Astrocyte (in vitro differentiated cells and primary cell): ENCODE results near the gene PACS2. TPM values are rescaled to one million over a fixed set of nuclear protein-coding genes. Genes with fewer than 3 reads are reported as not detected.

ENCODE experiments used
- DNase-seq: peaks from one replicate; pipeline ENCODE4 v3.0.0-alpha.2; 2010; ENCODE audit warnings: low read depth
- FAIRE-seq: peaks from 2 replicates; lab custom pipeline; 2011; peaks lifted over from hg19 to GRCh38; lab: Jason Lieb, UNC
- H2AFZ ChIP-seq: 2 replicates; pipeline ENCODE4 v1.6.0; 2012; ENCODE audit warnings: low read depth, low read length, inconsistent platforms
- H3K27ac ChIP-seq: 2 replicates; pipeline ENCODE4 v1.5.1; 2011; ENCODE audit warnings: low read depth, low read length, inconsistent platforms
- H3K27me3 ChIP-seq: 2 replicates; pipeline ENCODE4 v1.6.0; 2011; ENCODE audit warnings: low read length, inconsistent platforms; ENCODE audit not compliant: insufficient read depth
- H3K36me3 ChIP-seq: 2 replicates; pipeline ENCODE4 v1.5.1; 2011; ENCODE audit warnings: low read length, inconsistent platforms; ENCODE audit not compliant: insufficient read depth
- H3K4me1 ChIP-seq: 2 replicates; pipeline ENCODE4 v1.5.1; 2011; ENCODE audit warnings: low read length, inconsistent platforms; ENCODE audit not compliant: insufficient read depth
- H3K4me2 ChIP-seq: 2 replicates; pipeline ENCODE4 v1.6.0; 2012; ENCODE audit warnings: low read length, inconsistent platforms
- H3K4me3 ChIP-seq: 2 replicates; pipeline ENCODE4 v1.5.1; 2011; ENCODE audit warnings: low read depth, mild to moderate bottlenecking, low read length, inconsistent platforms; ENCODE audit not compliant: insufficient read depth
- H3K79me2 ChIP-seq: 2 replicates; pipeline ENCODE4 v1.6.0; 2012; ENCODE audit warnings: mild to moderate bottlenecking, low read length, inconsistent platforms; ENCODE audit not compliant: insufficient read depth
- H3K9ac ChIP-seq: 2 replicates; pipeline ENCODE4 v1.6.0; 2012; ENCODE audit warnings: mild to moderate bottlenecking, low read length, inconsistent platforms
- H3K9me3 ChIP-seq: 2 replicates; pipeline ENCODE4 v1.5.1; 2012; ENCODE audit warnings: low read depth, mild to moderate bottlenecking, low read length, inconsistent platforms; ENCODE audit not compliant: insufficient read depth
- H4K20me1 ChIP-seq: 2 replicates; pipeline ENCODE4 v1.6.0; 2012; ENCODE audit warnings: low read length, inconsistent platforms; ENCODE audit not compliant: insufficient read depth
- H3K27ac Mint-ChIP-seq: one replicate; pipeline ENCODE4 v1.8.0; 2021; ENCODE audit warnings: mild to moderate bottlenecking, mixed read lengths; ENCODE audit not compliant: unreplicated experiment
- H3K27me3 Mint-ChIP-seq: one replicate; pipeline ENCODE4 v1.8.0; 2021; ENCODE audit warnings: low read depth, mixed read lengths; ENCODE audit not compliant: unreplicated experiment
- H3K36me3 Mint-ChIP-seq: one replicate; pipeline ENCODE4 v1.8.0; 2021; ENCODE audit warnings: low read depth, mixed read lengths; ENCODE audit not compliant: unreplicated experiment
- H3K4me1 Mint-ChIP-seq: one replicate; pipeline ENCODE4 v1.8.0; 2021; ENCODE audit warnings: low read depth, mixed read lengths; ENCODE audit not compliant: unreplicated experiment
- H3K4me3 Mint-ChIP-seq: one replicate; pipeline ENCODE4 v1.8.0; 2021; ENCODE audit warnings: mild to moderate bottlenecking, moderate library complexity, mixed read lengths; ENCODE audit not compliant: unreplicated experiment
- H3K9me3 Mint-ChIP-seq: one replicate; pipeline ENCODE4 v1.8.0; 2021; ENCODE audit warnings: mild to moderate bottlenecking, mixed read lengths; ENCODE audit not compliant: unreplicated experiment
- CTCF ChIP-seq: IDR thresholded peaks from 2 replicates; pipeline ENCODE4 v1.5.1; 2011; ENCODE audit warnings: low read depth, mild to moderate bottlenecking, inconsistent platforms, low read length, moderate library complexity; ENCODE audit not compliant: insufficient read depth
- EZH2 ChIP-seq: IDR thresholded peaks from 2 replicates; pipeline ENCODE4 v1.6.1; 2012; ENCODE audit warnings: mild to moderate bottlenecking, low read length, inconsistent platforms; ENCODE audit not compliant: insufficient read depth
- total RNA-seq: library from RNA; stranded (reverse); gene quantifications from 2 replicates; pipeline ENCODE4 v1.2.1, GENCODE V29; 2021

Gene PACS2
- total RNA-seq, 1 donor from 2014 or later = 51.0 TPM

GRCh38 chr14:105332350-105332874 lies 17.9 kb downstream of the PACS2 start:
- no peaks in the 10 kb centered on the region for H3K27me3 Mint-ChIP-seq
- no peak for TF ChIP-seq CTCF
- no peak for TF ChIP-seq EZH2
- peaks cover 2% of the 10 kb centered on the region for H3K4me1 Mint-ChIP-seq
- Histone ChIP-seq H3K36me3 (no peaks in the 10 kb centered on the region), H3K27ac (no peak overlapping the region), H4K20me1 (peaks cover 91% of the 10 kb centered on the region), H3K9ac (no peak overlapping the region), H3K4me2 (no peak overlapping the region), H3K4me3 (no peak overlapping the region), H3K27me3 (no peaks in the 10 kb centered on the region), H3K79me2 (peaks cover 87% of the 10 kb centered on the region), H3K4me1 (peaks cover 6% of the 10 kb centered on the region), H3K9me3 (no peaks in the 10 kb centered on the region), H2AFZ (no peak overlapping the region)
- DNase-seq (no peak), FAIRE-seq (no peak)
- no peak overlapping the region for H3K27ac Mint-ChIP-seq
- no peak overlapping the region for H3K4me3 Mint-ChIP-seq
- H3K9me3 Mint-ChIP-seq = no peaks in the 10 kb centered on the region
- no peaks in the 10 kb centered on the region for H3K36me3 Mint-ChIP-seq

- H3K4me1 ChIP-seq = peaks cover 6% of the 10 kb centered on the region
- Mint-ChIP-seq H3K27me3 (no peaks in the 10 kb centered on the region), H3K27ac (no peak overlapping the region), H3K36me3 (no peaks in the 10 kb centered on the region), H3K4me3 (no peak overlapping the region), H3K4me1 (peaks cover 2% of the 10 kb centered on the region), H3K9me3 (no peaks in the 10 kb centered on the region)
- DNase-seq (no peak), FAIRE-seq (no peak)
- peaks cover 92% of the 10 kb centered on the region for H4K20me1 ChIP-seq
- H2AFZ ChIP-seq = no peak overlapping the region
- no peak overlapping the region for H3K4me2 ChIP-seq
- TF ChIP-seq CTCF = no peak
- TF ChIP-seq EZH2 = no peak
- peaks cover 85% of the 10 kb centered on the region for H3K79me2 ChIP-seq
- H3K9me3 ChIP-seq = no peaks in the 10 kb centered on the region
- H3K36me3 ChIP-seq = no peaks in the 10 kb centered on the region
- no peak overlapping the region for H3K9ac ChIP-seq
- H3K4me3 ChIP-seq = no peak overlapping the region
- H3K27ac ChIP-seq = no peak overlapping the region
- no peaks in the 10 kb centered on the region for H3K27me3 ChIP-seq
These were observed 18.5 kb downstream of the PACS2 start for GRCh38 chr14:105333020-105333490.

DNA sequence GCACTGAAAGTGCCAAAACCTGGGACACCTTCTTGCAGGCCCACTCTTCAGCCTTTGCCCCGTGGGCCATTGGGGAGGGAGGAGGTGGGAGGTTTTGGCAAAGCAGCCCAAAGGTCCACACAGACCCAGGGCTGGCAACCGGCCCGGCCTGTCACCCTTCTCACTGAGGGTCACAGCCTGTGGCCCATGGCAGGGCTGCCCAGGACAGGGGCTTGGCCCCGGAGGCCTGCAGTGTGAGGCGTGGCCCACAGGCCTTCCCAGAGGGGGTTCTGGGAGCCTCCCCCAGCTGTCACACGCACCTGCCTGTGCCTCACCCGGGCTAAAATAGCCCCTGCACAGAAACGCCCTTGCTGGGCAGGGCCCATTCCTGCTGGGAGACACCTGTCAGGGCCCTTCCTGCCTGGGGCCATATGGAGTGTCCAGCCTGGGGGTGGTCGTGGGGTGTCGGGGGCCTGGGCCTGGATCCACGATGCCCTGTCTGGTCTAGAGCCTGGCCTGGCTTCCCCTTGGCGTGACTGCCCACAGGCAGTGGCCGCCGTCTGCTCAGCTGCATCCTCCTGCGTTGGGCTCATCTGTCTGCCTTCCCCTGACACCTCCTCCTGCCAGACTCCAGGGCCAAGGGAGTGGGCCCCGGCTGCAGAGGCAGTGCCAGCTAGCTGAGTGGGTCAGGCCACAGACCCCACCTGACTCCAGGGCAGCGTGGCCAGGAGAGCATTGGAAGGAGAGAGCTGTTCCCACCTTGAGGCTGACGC lies 19.2 kb downstream of the PACS2 start:
- peaks cover 87% of the 10 kb centered on the region for H3K79me2 ChIP-seq
- H3K9me3 Mint-ChIP-seq = no peaks in the 10 kb centered on the region
- H3K27ac Mint-ChIP-seq = no peak overlapping the region
- H3K9ac ChIP-seq = no peak overlapping the region
- no peak overlapping the region for H3K27ac ChIP-seq
- no peaks in the 10 kb centered on the region for H3K36me3 Mint-ChIP-seq
- no peak overlapping the region for H3K4me3 Mint-ChIP-seq
- H3K27me3 Mint-ChIP-seq = no peaks in the 10 kb centered on the region
- H3K4me1 ChIP-seq = peaks cover 6% of the 10 kb centered on the region
- TF ChIP-seq CTCF (no peak), EZH2 (no peak)
- peaks cover 92% of the 10 kb centered on the region for H4K20me1 ChIP-seq
- H3K4me1 Mint-ChIP-seq = peaks cover 2% of the 10 kb centered on the region
- no peak overlapping the region for H2AFZ ChIP-seq
- no peak overlapping the region for H3K4me3 ChIP-seq
- H3K9me3 ChIP-seq = no peaks in the 10 kb centered on the region
- no peak for FAIRE-seq
- no peaks in the 10 kb centered on the region for H3K36me3 ChIP-seq
- DNase-seq = no peak
- no peaks in the 10 kb centered on the region for H3K27me3 ChIP-seq
- no peak overlapping the region for H3K4me2 ChIP-seq
